DOHH2 (cell line): ENCODE measurements around the gene ERGIC2.

ENCODE experiments used
- CTCF ChIP-seq: fragments of 200-600 bp; sonication (generic); IDR thresholded peaks from one replicate; pipeline ENCODE4 v1.5.1; 2014; ENCODE audit warnings: antibody characterized with exemption, mild to moderate bottlenecking, low read depth, low read length; ENCODE audit not compliant: poor library complexity, severe bottlenecking
- EZH2phosphoT487 ChIP-seq: fragments of 200-600 bp; sonication (generic); IDR thresholded peaks from 2 replicates; pipeline ENCODE4 v1.6.1; 2017; ENCODE audit warnings: borderline replicate concordance, mild to moderate bottlenecking, antibody characterized with exemption, low read length, moderate library complexity, mixed read lengths

DNA sequence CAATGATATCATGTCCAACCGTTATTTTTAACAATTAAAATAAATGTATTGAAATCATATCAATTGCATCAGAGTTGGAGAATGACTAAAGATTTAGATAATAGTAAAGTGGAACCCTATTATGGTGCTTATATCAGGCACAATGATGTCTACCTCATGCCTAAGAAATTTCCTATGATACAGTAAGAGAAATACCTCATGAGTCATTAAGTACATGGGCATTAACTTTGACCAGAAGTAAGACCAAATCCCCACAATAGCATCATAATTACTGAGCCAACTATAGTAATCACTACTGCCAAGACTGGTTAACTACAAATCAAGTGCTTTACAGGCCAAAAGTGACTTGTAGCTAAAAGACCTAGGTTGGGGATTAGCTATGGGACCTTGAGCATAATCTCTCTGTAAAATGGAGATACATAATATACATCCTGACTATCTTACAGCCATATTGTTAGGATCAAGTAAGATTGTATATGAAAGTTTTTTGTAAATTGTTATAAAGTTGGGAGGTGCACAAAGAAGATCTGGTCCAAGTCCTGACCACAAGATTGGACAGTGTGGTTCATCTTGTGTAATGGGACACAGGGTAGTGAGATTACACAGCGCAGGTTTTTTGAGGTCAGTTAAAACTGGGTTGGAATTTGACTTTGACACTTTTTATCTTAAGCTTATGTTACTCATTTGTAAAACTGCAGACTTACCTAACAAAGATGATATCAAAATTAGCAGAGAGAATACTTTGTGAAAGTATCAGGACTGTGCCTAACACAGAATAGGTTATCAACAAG is 60.5 kb downstream of the ERGIC2 start:
- TF ChIP-seq CTCF (no peak), EZH2phosphoT487 (no peak)
